Trophoblast cell (in vitro differentiated cells and primary cell): Measurements from ENCODE around the gene FAM117A.
A peak's percentile ranks its signal among the peaks of the same experiment; 100 is the strongest.
"Not testable (repeated sequence)": the region's sequence is repeated elsewhere in the genome, so short reads cannot be mapped to it uniquely, and the experiment has no call there.

Experiments
- DNase-seq, 2 donors: peaks; one replicate each; pipeline ENCODE4 v3.0.0-alpha.2; 2016
- H2AFZ ChIP-seq: 2 replicates; pipeline ENCODE4 v1.6.1; 2013; ENCODE audit warnings: low read length, moderate library complexity, mild to moderate bottlenecking; ENCODE audit not compliant: insufficient read depth, poor library complexity
- H2AK5ac ChIP-seq: 2 replicates; pipeline ENCODE4 v1.6.1; 2013; ENCODE audit warnings: mild to moderate bottlenecking, low read length
- H2BK120ac ChIP-seq: 2 replicates; pipeline ENCODE4 v1.6.1; 2013; ENCODE audit warnings: low read length, mild to moderate bottlenecking, moderate library complexity; ENCODE audit not compliant: insufficient read depth, poor library complexity
- H2BK12ac ChIP-seq: 2 replicates; pipeline ENCODE4 v1.6.1; 2013; ENCODE audit warnings: mild to moderate bottlenecking, low read length, moderate library complexity
- H2BK5ac ChIP-seq: 2 replicates; pipeline ENCODE4 v1.6.1; 2013; ENCODE audit warnings: low read length, low read depth, moderate library complexity, mild to moderate bottlenecking; ENCODE audit not compliant: poor library complexity
- H3K14ac ChIP-seq: 2 replicates; pipeline ENCODE4 v1.6.1; 2013; ENCODE audit warnings: mild to moderate bottlenecking, low read length
- H3K18ac ChIP-seq: 2 replicates; pipeline ENCODE4 v1.6.1; 2013; ENCODE audit warnings: mild to moderate bottlenecking, low read length
- H3K23ac ChIP-seq: 2 replicates; pipeline ENCODE4 v1.6.1; 2013; ENCODE audit warnings: low read length
- H3K27ac ChIP-seq: 2 replicates; pipeline ENCODE4 v1.5.1; 2013; ENCODE audit warnings: low read depth, mild to moderate bottlenecking, inconsistent platforms, low read length, moderate library complexity
- H3K27me3 ChIP-seq: 2 replicates; pipeline ENCODE4 v1.6.1; 2013; ENCODE audit warnings: inconsistent platforms, mild to moderate bottlenecking, low read length, moderate library complexity; ENCODE audit not compliant: insufficient read depth
- H3K36me3 ChIP-seq, 2 experiments: 1 replicate in 1 of 2; 2 replicates in 1 of 2; pipeline ENCODE4 v1.6.1; 2013; ENCODE audit warnings: low read length in 2 of 2, mild to moderate bottlenecking in 2 of 2, moderate library complexity in 1 of 2; ENCODE audit not compliant: insufficient read depth in 2 of 2, control insufficient read depth in 1 of 2
- H3K4ac ChIP-seq: 2 replicates; pipeline ENCODE4 v1.6.1; 2013; ENCODE audit warnings: low read depth, mild to moderate bottlenecking, low read length, moderate library complexity
- H3K4me1 ChIP-seq, 2 experiments: 1 replicate in 1 of 2; 2 replicates in 1 of 2; pipeline ENCODE4 v1.6.1; 2013; ENCODE audit warnings: low read length in 2 of 2, mild to moderate bottlenecking in 2 of 2, moderate library complexity in 1 of 2; ENCODE audit not compliant: insufficient read depth in 2 of 2, control insufficient read depth in 1 of 2
- H3K4me2 ChIP-seq: 2 replicates; pipeline ENCODE4 v1.6.1; 2013; ENCODE audit warnings: inconsistent platforms, mild to moderate bottlenecking, low read length, moderate library complexity
- H3K4me3 ChIP-seq: 2 replicates; pipeline ENCODE4 v1.5.1; 2013; ENCODE audit warnings: mild to moderate bottlenecking, low read depth, low read length, inconsistent platforms
- H3K79me1 ChIP-seq: one replicate; pipeline ENCODE4 v1.6.1; 2013; ENCODE audit warnings: low read length
- H3K79me2 ChIP-seq: 2 replicates; pipeline ENCODE4 v1.6.1; 2013; ENCODE audit warnings: low read length, mild to moderate bottlenecking; ENCODE audit not compliant: control insufficient read depth, insufficient read depth, poor library complexity
- H3K9ac ChIP-seq: 2 replicates; pipeline ENCODE4 v1.6.1; 2013; ENCODE audit warnings: mild to moderate bottlenecking, low read length
- H3K9me3 ChIP-seq: 2 replicates; pipeline ENCODE4 v1.6.1; 2013; ENCODE audit warnings: low read depth, mild to moderate bottlenecking, control low read depth, inconsistent platforms, low read length; ENCODE audit not compliant: insufficient read depth
- H4K12ac ChIP-seq: 2 replicates; pipeline ENCODE4 v1.6.1; 2013; ENCODE audit warnings: low read depth, mild to moderate bottlenecking, low read length, moderate library complexity
- H4K8ac ChIP-seq: 2 replicates; pipeline ENCODE4 v1.6.1; 2013; ENCODE audit warnings: low read depth, mild to moderate bottlenecking, low read length, moderate library complexity
- H4K91ac ChIP-seq: one replicate; pipeline ENCODE4 v1.6.1; 2013; ENCODE audit warnings: low read depth, mild to moderate bottlenecking, low read length, moderate library complexity
- WGBS: extraction: QIAGEN DNeasy Blood & Tissue Kit; methylation state at CpG from one replicate; pipeline ENCODE4 v1.1.7; 2013; ENCODE audit warnings: missing lambda C conversion rate; ENCODE audit not compliant: insufficient read length, insufficient coverage; ENCODE audit errors: extremely low coverage; 5-methylcytosine and 5-hydroxymethylcytosine counted together

Gene FAM117A

GRCh38 chr17:49676276-49676868 lies 87.6 kb downstream of the FAM117A start:
- H3K4me3 ChIP-seq: no peak overlapping the region
- H3K27ac ChIP-seq: no peak overlapping the region
- no peak overlapping the region for H2BK5ac ChIP-seq
- H2BK120ac ChIP-seq: no peak overlapping the region
- peak in 1 of 2 donors; percentile 34 for DNase-seq
- no peak overlapping the region for H4K8ac ChIP-seq
- H3K4me1 ChIP-seq: no peaks in the 10 kb centered on the region
- peak overlapping the region; percentile 65 for H3K4me2 ChIP-seq
- H3K14ac ChIP-seq: no peak overlapping the region
- H3K18ac ChIP-seq: no peak overlapping the region
- no peak overlapping the region for H3K4ac ChIP-seq
- H4K12ac ChIP-seq: no peak overlapping the region
- H4K91ac ChIP-seq: no peak overlapping the region
- H2AFZ ChIP-seq: no peak overlapping the region
- no peaks in the 10 kb centered on the region for H3K9me3 ChIP-seq
- H3K79me2 ChIP-seq: no peaks in the 10 kb centered on the region
- H3K23ac ChIP-seq: no peak overlapping the region
- WGBS: no CpG with 5 or more reads among the region's 5 CpGs
- peaks cover 6% of the 10 kb centered on the region for H3K79me1 ChIP-seq
- H3K36me3 ChIP-seq: no peaks in the 10 kb centered on the region
- H3K9ac ChIP-seq: no peak overlapping the region
- H3K27me3 ChIP-seq: no peaks in the 10 kb centered on the region
- no peak overlapping the region for H2AK5ac ChIP-seq
- H2BK12ac ChIP-seq: no peak overlapping the region

- H3K4me3 ChIP-seq: no peak overlapping the region
- H3K27me3 ChIP-seq: no peaks in the 10 kb centered on the region
- no peak overlapping the region for H3K23ac ChIP-seq
- no peak overlapping the region for H4K91ac ChIP-seq
- no peak overlapping the region for H3K18ac ChIP-seq
- no peak overlapping the region for H4K12ac ChIP-seq
- no peak overlapping the region for H3K14ac ChIP-seq
- no peak overlapping the region for H2BK12ac ChIP-seq
- no peaks in the 10 kb centered on the region for H3K79me2 ChIP-seq
- no peak overlapping the region for H2BK5ac ChIP-seq
- no peak overlapping the region for H3K9ac ChIP-seq
- no peak overlapping the region for H3K4ac ChIP-seq
- H2AK5ac ChIP-seq: no peak overlapping the region
- H3K4me2 ChIP-seq: no peak overlapping the region
- no peaks in the 10 kb centered on the region for H3K36me3 ChIP-seq
- no peaks in the 10 kb centered on the region for H3K9me3 ChIP-seq
- no peak overlapping the region for H3K27ac ChIP-seq
- no peak overlapping the region for H2BK120ac ChIP-seq
- peaks cover 6% of the 10 kb centered on the region for H3K79me1 ChIP-seq
- no peak for DNase-seq
- no peaks in the 10 kb centered on the region for H3K4me1 ChIP-seq
- H2AFZ ChIP-seq: no peak overlapping the region
- no peak overlapping the region for H4K8ac ChIP-seq
Observed at GRCh38 chr17:49674507-49674906, 89.4 kb downstream of the FAM117A start.

GRCh38 chr17:49673679-49674078 lies 90.3 kb downstream of the FAM117A start:
- H3K27me3 ChIP-seq, H3K79me2 ChIP-seq, H2BK5ac ChIP-seq, H2AK5ac ChIP-seq, H2AFZ ChIP-seq, H4K12ac ChIP-seq, H3K4ac ChIP-seq, H3K9ac ChIP-seq, H3K9me3 ChIP-seq, H3K4me2 ChIP-seq, H2BK120ac ChIP-seq, H3K23ac ChIP-seq, H3K14ac ChIP-seq, H3K18ac ChIP-seq, H3K4me1 ChIP-seq, H3K36me3 ChIP-seq, H3K4me3 ChIP-seq, H3K79me1 ChIP-seq, H4K91ac ChIP-seq, H3K27ac ChIP-seq, H4K8ac ChIP-seq, H2BK12ac ChIP-seq: not testable (repeated sequence)
- WGBS: no CpG with 5 or more reads among the region's 6 CpGs
- peak; percentile 33 to 61 for DNase-seq

- Histone ChIP-seq H2BK5ac (no peak overlapping the region), H3K4ac (no peak overlapping the region), H4K91ac (no peak overlapping the region), H3K9ac (no peak overlapping the region), H3K27me3 (no peaks in the 10 kb centered on the region), H3K27ac (no peak overlapping the region), H3K79me2 (no peaks in the 10 kb centered on the region), H2AFZ (no peak overlapping the region), H3K79me1 (no peaks in the 10 kb centered on the region), H2BK120ac (no peak overlapping the region), H3K23ac (no peak overlapping the region), H4K8ac (no peak overlapping the region), H2AK5ac (no peak overlapping the region), H3K36me3 (no peaks in the 10 kb centered on the region), H3K4me2 (no peak overlapping the region), H3K9me3 (no peaks in the 10 kb centered on the region), H2BK12ac (no peak overlapping the region), H3K4me1 (no peaks in the 10 kb centered on the region), H4K12ac (no peak overlapping the region), H3K14ac (no peak overlapping the region), H3K18ac (no peak overlapping the region), H3K4me3 (no peak overlapping the region)
- DNase-seq: no peak
- no CpG with 5 or more reads among the region's 4 CpGs for WGBS
Observed at GRCh38 chr17:49670641-49671040, 93.3 kb downstream of the FAM117A start.
